ENCODE measurements around the gene TFAP2C. TPM values are rescaled to one million over a fixed set of nuclear protein-coding genes. Genes with fewer than 3 reads are reported as not detected.

The TFAP2C gene
- total and polyA plus RNA-seq, 2 donors (not counting 3 experiments of a cell fraction or from before 2014, with no cell fraction given): 0.06 TPM; not detected in 1

DNA sequence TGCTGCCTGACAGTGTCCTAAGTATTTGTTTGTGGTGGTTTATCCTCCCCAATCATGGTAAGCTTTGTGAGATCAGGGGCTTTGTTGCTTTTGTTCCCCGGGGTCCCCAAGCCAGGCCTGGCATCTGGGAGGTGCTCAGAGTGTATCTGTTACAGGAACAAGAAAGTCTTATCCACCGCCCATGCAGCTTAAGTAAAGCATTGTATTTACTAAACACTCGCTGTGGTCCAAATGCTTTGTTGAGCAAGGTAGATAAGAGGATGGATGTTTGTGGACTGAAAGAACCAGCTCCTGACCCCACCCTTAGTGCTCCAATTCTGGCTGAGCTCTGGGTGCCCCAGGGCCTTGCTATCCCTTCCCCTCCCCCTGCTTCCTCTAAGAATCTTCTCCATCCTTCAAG lies 19.8 kb upstream of the TFAP2C start:
- no peaks in the 10 kb centered on the region for H3K27me3 ChIP-seq (ENCODE audit: control insufficient read depth in 2 of 2, insufficient read depth in 2 of 2, low read length in 2 of 2)
- TF ChIP-seq JUN (IDR thresholded peaks at IDR 0.05; ENCODE audit: borderline replicate concordance, insufficient read depth, insufficient read length, low read depth) (no peak), POLR2AphosphoS5 (IDR thresholded peaks at IDR 0.05; ENCODE audit: insufficient read depth, low read depth, low read length) (no peak), MYC (IDR thresholded peaks at IDR 0.05; ENCODE audit: low read depth, low read length) (no peak), POLR2A (IDR thresholded peaks at IDR 0.05; ENCODE audit: low read depth, low read length) (no peak), EZH2 (IDR thresholded peaks at IDR 0.05; ENCODE audit: borderline replicate concordance, low read depth, low read length, severe bottlenecking) (no peak), GATA2 (IDR thresholded peaks at IDR 0.05; ENCODE audit: insufficient read depth, insufficient read length, low read depth, low read length) (no peak), FOS (IDR thresholded peaks at IDR 0.05; ENCODE audit: borderline replicate concordance, insufficient read depth, low read length) (no peak)
- TF ChIP-seq, protein P1, sequence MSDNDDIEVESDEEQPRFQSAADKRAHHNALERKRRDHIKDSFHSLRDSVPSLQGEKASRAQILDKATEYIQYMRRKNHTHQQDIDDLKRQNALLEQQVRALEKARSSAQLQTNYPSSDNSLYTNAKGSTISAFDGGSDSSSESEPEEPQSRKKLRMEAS (IDR thresholded peaks at IDR 0.05; ENCODE audit: insufficient read depth, insufficient read length): no peak
- TF ChIP-seq, protein P2, sequence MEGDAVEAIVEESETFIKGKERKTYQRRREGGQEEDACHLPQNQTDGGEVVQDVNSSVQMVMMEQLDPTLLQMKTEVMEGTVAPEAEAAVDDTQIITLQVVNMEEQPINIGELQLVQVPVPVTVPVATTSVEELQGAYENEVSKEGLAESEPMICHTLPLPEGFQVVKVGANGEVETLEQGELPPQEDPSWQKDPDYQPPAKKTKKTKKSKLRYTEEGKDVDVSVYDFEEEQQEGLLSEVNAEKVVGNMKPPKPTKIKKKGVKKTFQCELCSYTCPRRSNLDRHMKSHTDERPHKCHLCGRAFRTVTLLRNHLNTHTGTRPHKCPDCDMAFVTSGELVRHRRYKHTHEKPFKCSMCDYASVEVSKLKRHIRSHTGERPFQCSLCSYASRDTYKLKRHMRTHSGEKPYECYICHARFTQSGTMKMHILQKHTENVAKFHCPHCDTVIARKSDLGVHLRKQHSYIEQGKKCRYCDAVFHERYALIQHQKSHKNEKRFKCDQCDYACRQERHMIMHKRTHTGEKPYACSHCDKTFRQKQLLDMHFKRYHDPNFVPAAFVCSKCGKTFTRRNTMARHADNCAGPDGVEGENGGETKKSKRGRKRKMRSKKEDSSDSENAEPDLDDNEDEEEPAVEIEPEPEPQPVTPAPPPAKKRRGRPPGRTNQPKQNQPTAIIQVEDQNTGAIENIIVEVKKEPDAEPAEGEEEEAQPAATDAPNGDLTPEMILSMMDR (IDR thresholded peaks at IDR 0.05; ENCODE audit: extremely low read depth in 1 of 2, insufficient read depth in 1 of 2, low read depth in 1 of 2, low read length in 2 of 2): no peak
- no peak overlapping the region for H3K4me3 ChIP-seq (replicated peaks in 1 of 3; ENCODE audit: insufficient read depth in 1 of 3, low read depth in 1 of 3, low read length in 3 of 3)
- no peak for FAIRE-seq
- no peak overlapping the region for H3K27ac ChIP-seq (ENCODE audit: insufficient read depth, low read depth, low read length)
- H3K9me1 ChIP-seq (replicated peaks; ENCODE audit: control insufficient read depth, extremely low read depth, insufficient read depth, low read length): no peaks in the 10 kb centered on the region
- H3K79me2 ChIP-seq (ENCODE audit: control insufficient read depth, insufficient read depth, low read length): no peaks in the 10 kb centered on the region
- H3K9me3 ChIP-seq (replicated peaks; ENCODE audit: control insufficient read depth, insufficient read depth, low read length): no peaks in the 10 kb centered on the region
- H2AFZ ChIP-seq (ENCODE audit: low read depth, low read length): no peak overlapping the region
- no peaks in the 10 kb centered on the region for H3K4me1 ChIP-seq (ENCODE audit: control insufficient read depth, extremely low read depth, insufficient read depth, low read length)
- no TSS peak for BruUV-seq (replicated peaks)
- intact Hi-C loops (cut with micrococcal nuclease): no loop called here
- DNase-seq (ENCODE audit: low read depth, low spot score): no peak
- H3K36me3 ChIP-seq (ENCODE audit: control insufficient read depth in 2 of 2, extremely low read depth in 1 of 2, insufficient read depth in 2 of 2, low read length in 2 of 2): no peaks in the 10 kb centered on the region
- H3K4me2 ChIP-seq (ENCODE audit: insufficient read depth, low read length): no peak overlapping the region
- POLR2A ChIA-PET: no interaction called here
- CTCF ChIA-PET: no interaction called here
- dilution Hi-C loops (cut with MboI; ENCODE audit: extremely low pct_ligation_motif_present, low sequenced_read_pairs): no loop called here
- no peaks in the 10 kb centered on the region for H4K20me1 ChIP-seq (replicated peaks; ENCODE audit: control insufficient read depth, extremely low read depth, insufficient read depth, low read length)
- no peak overlapping the region for H3K9ac ChIP-seq (replicated peaks; ENCODE audit: extremely low read depth, insufficient read depth, low read length)

Measured in endothelial cell of umbilical vein (primary cell).